A549 (cell line): Measurements from ENCODE around the gene TENT5A. TPM values are rescaled to one million over a fixed set of nuclear protein-coding genes. Genes with fewer than 3 reads are reported as not detected.

Source experiments
- ATAC-seq, 2 experiments: fragments of 200-7000 bp in 1 of 2; fragments of >200 bp in 1 of 2; cut with Nextera tagmentation in 1 of 2; cut with Tn5 transposase in 1 of 2; 3 replicates each; pipeline versions ENCODE4 v1.8.0 to v1.9.1; 2018 to 2020; ENCODE audit warnings: mild to moderate bottlenecking in 1 of 2, moderate library complexity in 1 of 2
- CTCF ChIA-PET: fragments of 300-600 bp; sonication (Branson Sonifier 250); formaldehyde crosslinking; extraction: SDS; loops from one replicate; lab custom pipeline; 2021; ENCODE audit warnings: antibody characterized with exemption, inconsistent platforms; lab: Yijun Ruan, JAX
- POLR2A ChIA-PET: fragments of 350-600 bp; formaldehyde crosslinking; extraction: SDS; loops from one replicate; lab custom pipeline; 2021; ENCODE audit warnings: antibody characterized with exemption, inconsistent platforms; lab: Yijun Ruan, JAX
- DNase-seq, 2 experiments: peaks; one replicate each; pipeline versions ENCODE4 v3.0.0 to v3.0.0-alpha.2; 2011 to 2016; ENCODE audit warnings: low read depth in 1 of 2, low spot score in 1 of 2
- FAIRE-seq: peaks from 2 replicates; lab custom pipeline; 2011; peaks lifted over from hg19 to GRCh38; lab: Jason Lieb, UNC
- H3K27ac ChIP-seq, 2 experiments: fragments of >200 bp; sonication (Bioruptor Twin); formaldehyde crosslinking; 3 replicates each; pipeline ENCODE4 v1.5.1; 2016 to 2017
- H3K4me1 ChIP-seq: fragments of >200 bp; sonication (Bioruptor Twin); formaldehyde crosslinking; 3 replicates; pipeline ENCODE4 v1.6.1; 2016
- H3K4me2 ChIP-seq: fragments of >200 bp; sonication (Bioruptor Twin); formaldehyde crosslinking; 3 replicates; pipeline ENCODE4 v1.6.1; 2016
- H3K4me3 ChIP-seq: fragments of >200 bp; sonication (Bioruptor Twin); formaldehyde crosslinking; 3 replicates; pipeline ENCODE4 v1.5.1; 2016
- H3K9me3 ChIP-seq: fragments of >200 bp; sonication (Bioruptor Twin); formaldehyde crosslinking; 3 replicates; pipeline ENCODE4 v1.6.1; 2016
- CBX2 ChIP-seq: fragments of 200-600 bp; sonication (generic); IDR thresholded peaks from 2 replicates; pipeline ENCODE4 v1.6.1; 2016; ENCODE audit warnings: low read depth, mild to moderate bottlenecking, borderline replicate concordance
- CBX8 ChIP-seq: fragments of 200-600 bp; sonication (generic); IDR thresholded peaks from 2 replicates; pipeline ENCODE4 v1.6.1; 2016
- CEBPB ChIP-seq, 2 experiments: fragments of >200 bp in 1 of 2; sonication (Bioruptor Twin) in 1 of 2; formaldehyde crosslinking in 1 of 2; IDR thresholded peaks; 2 replicates each; pipeline ENCODE4 v1.6.1; 2012 to 2016
- EHF ChIP-seq: fragments of 250-450 bp; sonication (Bioruptor Pico); IDR thresholded peaks from 2 replicates; pipeline ENCODE4 v1.5.0; 2020; ENCODE audit warnings: mild to moderate bottlenecking
- ESRRA ChIP-seq: fragments of 150-350 bp; IDR thresholded peaks from 2 replicates; pipeline ENCODE4 v1.6.1; 2014; ENCODE audit warnings: mild to moderate bottlenecking, low read length, borderline replicate concordance
- FOXS1 ChIP-seq: fragments of 250-450 bp; sonication (Bioruptor Pico); IDR thresholded peaks from 2 replicates; pipeline ENCODE4 v1.5.0; 2020; ENCODE audit warnings: mild to moderate bottlenecking, moderate library complexity
- HDAC2 ChIP-seq: fragments of 200-600 bp; sonication (generic); IDR thresholded peaks from 2 replicates; pipeline ENCODE4 v1.6.1; 2016
- HOXB5 ChIP-seq: fragments of 250-450 bp; sonication (Bioruptor Pico); IDR thresholded peaks from 2 replicates; pipeline ENCODE4 v1.5.0; 2020; ENCODE audit warnings: mild to moderate bottlenecking, moderate library complexity
- JUNB ChIP-seq: fragments of >200 bp; sonication (Bioruptor Twin); formaldehyde crosslinking; IDR thresholded peaks from 2 replicates; pipeline ENCODE4 v1.6.1; 2016
- MAFK ChIP-seq: fragments of 450-650 bp; IDR thresholded peaks from 2 replicates; pipeline ENCODE4 v1.6.1; 2014; ENCODE audit not compliant: partially characterized antibody
- NFE2L2 ChIP-seq: fragments of 150-350 bp; conservative IDR thresholded peaks from 2 replicates; pipeline ENCODE4 v1.6.1; 2014; ENCODE audit warnings: low read length
- NR3C1 ChIP-seq: fragments of >200 bp; sonication (Bioruptor Twin); formaldehyde crosslinking; IDR thresholded peaks from 3 replicates; pipeline ENCODE4 v1.6.1; 2017
- PHF8 ChIP-seq: fragments of 200-600 bp; sonication (generic); IDR thresholded peaks from 2 replicates; pipeline ENCODE4 v1.6.1; 2016; ENCODE audit warnings: low read depth, mild to moderate bottlenecking, antibody characterized with exemption, moderate library complexity, borderline replicate concordance
- POLR2A ChIP-seq: IDR thresholded peaks from 2 replicates; pipeline ENCODE4 v1.6.1; 2012; ENCODE audit warnings: mild to moderate bottlenecking, low read length
- RAD21 ChIP-seq, 2 experiments: fragments of >200 bp in 1 of 2; sonication (Bioruptor Twin) in 1 of 2; formaldehyde crosslinking in 1 of 2; IDR thresholded peaks in 1 of 2; conservative IDR thresholded peaks in 1 of 2; 2 replicates in 1 of 2; 3 replicates in 1 of 2; pipeline ENCODE4 v1.6.1; 2012 to 2018; ENCODE audit warnings: inconsistent platforms in 1 of 2
- TP53 ChIP-seq: fragments of 250-450 bp; sonication (Bioruptor Pico); IDR thresholded peaks from 2 replicates; pipeline ENCODE4 v1.5.0; 2021; ENCODE audit warnings: mild to moderate bottlenecking, moderate library complexity
- ZC3H11A ChIP-seq: fragments of 450-650 bp; IDR thresholded peaks from 2 replicates; pipeline ENCODE4 v1.6.1; 2014; ENCODE audit warnings: antibody characterized with exemption, mild to moderate bottlenecking
- WGBS: methylation state at CpG from one replicate; pipeline ENCODE4 v1.1.6; 2017; ENCODE audit errors: missing lambda C conversion rate; 5-methylcytosine and 5-hydroxymethylcytosine counted together
- polyA plus RNA-seq, 4 experiments: library from polyadenylated mRNA; depleted of rRNA in 3 of 4; stranded (reverse); fragments of >200 nt; fragmentation: RNase III in 1 of 4; extraction: RNeasy Plus Mini Kit Qiagen cat#74134 plus additional on column Dnase treatment in 1 of 4; gene quantifications; 2 replicates in 3 of 4; 3 replicates in 1 of 4; pipeline ENCODE4 v1.2.3, GENCODE V29; 2011 to 2017
- TF ChIP-seq, protein P1 (sequence below): fragments of 150-350 bp; IDR thresholded peaks from 2 replicates; pipeline ENCODE4 v1.6.1; 2014; ENCODE audit warnings: low read depth, mild to moderate bottlenecking, low read length
- TF ChIP-seq, protein P2 (sequence below): IDR thresholded peaks from 2 replicates; pipeline ENCODE4 v1.6.1; 2012; ENCODE audit warnings: low read depth, borderline replicate concordance
- TF ChIP-seq, protein P3 (sequence below): fragments of >200 bp; sonication (Bioruptor Twin); formaldehyde crosslinking; IDR thresholded peaks from 3 replicates; pipeline ENCODE4 v1.6.1; 2016
- TF ChIP-seq, protein P4 (sequence below): IDR thresholded peaks from 2 replicates; pipeline ENCODE4 v1.6.1; 2012
- TF ChIP-seq, protein P5 (sequence below): fragments of 200-600 bp; sonication (generic); IDR thresholded peaks from 2 replicates; pipeline ENCODE4 v1.6.1; 2016; ENCODE audit warnings: antibody characterized with exemption, mild to moderate bottlenecking, moderate library complexity

TENT5A gene
- polyA plus RNA-seq, 2 of the 4 experiments (the other 2 are of a cell fraction) = 1.1 to 1.8 TPM

DNA sequence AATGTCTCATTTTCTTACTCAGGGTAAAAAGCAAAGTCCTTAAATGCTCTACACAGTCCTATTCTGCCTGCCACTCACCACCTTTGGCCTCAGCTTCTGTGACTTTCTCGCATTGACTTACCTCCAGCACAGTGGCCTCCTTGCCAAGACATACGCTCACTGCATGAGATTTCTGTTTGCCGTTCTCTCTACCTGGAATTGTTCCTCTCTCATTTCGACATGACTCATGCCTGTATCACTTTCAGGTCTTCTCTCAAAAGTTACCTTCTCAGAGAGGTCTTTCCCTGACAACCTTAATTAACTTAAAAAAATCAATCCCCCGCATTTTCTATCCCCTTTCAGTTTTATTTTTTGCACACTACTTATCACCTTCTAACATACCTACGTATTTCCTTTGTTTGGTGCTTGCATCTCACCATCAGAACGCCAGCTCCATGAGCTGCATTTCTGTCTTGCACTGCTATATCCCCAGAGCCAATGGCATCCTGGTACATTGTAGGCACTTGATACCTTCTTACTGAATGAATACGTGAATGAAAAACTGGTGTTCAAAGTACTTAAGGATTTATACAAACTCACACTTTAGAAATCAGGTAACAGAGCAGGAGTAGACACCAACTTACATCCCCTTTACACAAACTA lies 24.5 kb downstream of the TENT5A start (continued):
- TF ChIP-seq, protein P1, sequence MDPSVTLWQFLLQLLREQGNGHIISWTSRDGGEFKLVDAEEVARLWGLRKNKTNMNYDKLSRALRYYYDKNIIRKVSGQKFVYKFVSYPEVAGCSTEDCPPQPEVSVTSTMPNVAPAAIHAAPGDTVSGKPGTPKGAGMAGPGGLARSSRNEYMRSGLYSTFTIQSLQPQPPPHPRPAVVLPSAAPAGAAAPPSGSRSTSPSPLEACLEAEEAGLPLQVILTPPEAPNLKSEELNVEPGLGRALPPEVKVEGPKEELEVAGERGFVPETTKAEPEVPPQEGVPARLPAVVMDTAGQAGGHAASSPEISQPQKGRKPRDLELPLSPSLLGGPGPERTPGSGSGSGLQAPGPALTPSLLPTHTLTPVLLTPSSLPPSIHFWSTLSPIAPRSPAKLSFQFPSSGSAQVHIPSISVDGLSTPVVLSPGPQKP = no peak
- TF ChIP-seq TP53 (CRISPR knock-in tag) = no peak
- TF ChIP-seq FOXS1 (CRISPR knock-in tag) = no peak
- TF ChIP-seq ESRRA = no peak
- no peak for TF ChIP-seq NFE2L2

DNA sequence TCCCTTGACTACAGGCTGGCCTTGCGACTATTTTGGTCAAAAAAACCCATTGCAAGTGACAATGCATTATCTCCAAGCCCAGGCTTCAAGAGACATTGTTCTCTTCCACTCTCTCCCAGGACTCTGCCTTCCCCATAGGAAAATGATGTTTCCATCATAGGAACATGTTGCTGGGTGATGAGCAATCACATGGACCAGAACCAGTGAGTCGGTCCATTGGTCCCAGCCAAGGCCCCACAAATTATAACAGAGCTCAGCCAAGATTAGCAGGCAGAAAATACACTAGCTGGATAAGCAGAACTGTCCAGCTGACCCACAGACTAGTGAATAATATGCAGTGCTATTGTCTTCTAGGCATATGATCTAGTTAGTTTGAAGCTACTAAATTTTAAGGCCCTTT lies 27.4 kb downstream of the TENT5A start:
- FAIRE-seq (no peak), ATAC-seq (no peak), DNase-seq (no peak)
- no peak overlapping the region for H3K4me2 ChIP-seq
- H3K4me3 ChIP-seq = no peak overlapping the region
- WGBS = 41% methylated on average over 2 of the region's 2 CpGs
- CTCF ChIA-PET = no interaction called here
- H3K9me3 ChIP-seq = no peaks in the 10 kb centered on the region
- POLR2A ChIA-PET = no interaction called here
- H3K4me1 ChIP-seq = no peaks in the 10 kb centered on the region
- no peak overlapping the region for H3K27ac ChIP-seq
- TF ChIP-seq NR3C1 = no peak
- no peak for TF ChIP-seq CBX8
- TF ChIP-seq HDAC2 = no peak
- no peak for TF ChIP-seq HOXB5
- no peak for TF ChIP-seq JUNB
- TF ChIP-seq PHF8 = no peak
- no peak for TF ChIP-seq EHF (CRISPR knock-in tag)
- no peak for TF ChIP-seq ZC3H11A
- TF ChIP-seq, protein P2, sequence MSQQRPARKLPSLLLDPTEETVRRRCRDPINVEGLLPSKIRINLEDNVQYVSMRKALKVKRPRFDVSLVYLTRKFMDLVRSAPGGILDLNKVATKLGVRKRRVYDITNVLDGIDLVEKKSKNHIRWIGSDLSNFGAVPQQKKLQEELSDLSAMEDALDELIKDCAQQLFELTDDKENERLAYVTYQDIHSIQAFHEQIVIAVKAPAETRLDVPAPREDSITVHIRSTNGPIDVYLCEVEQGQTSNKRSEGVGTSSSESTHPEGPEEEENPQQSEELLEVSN = no peak
- TF ChIP-seq, protein P3, sequence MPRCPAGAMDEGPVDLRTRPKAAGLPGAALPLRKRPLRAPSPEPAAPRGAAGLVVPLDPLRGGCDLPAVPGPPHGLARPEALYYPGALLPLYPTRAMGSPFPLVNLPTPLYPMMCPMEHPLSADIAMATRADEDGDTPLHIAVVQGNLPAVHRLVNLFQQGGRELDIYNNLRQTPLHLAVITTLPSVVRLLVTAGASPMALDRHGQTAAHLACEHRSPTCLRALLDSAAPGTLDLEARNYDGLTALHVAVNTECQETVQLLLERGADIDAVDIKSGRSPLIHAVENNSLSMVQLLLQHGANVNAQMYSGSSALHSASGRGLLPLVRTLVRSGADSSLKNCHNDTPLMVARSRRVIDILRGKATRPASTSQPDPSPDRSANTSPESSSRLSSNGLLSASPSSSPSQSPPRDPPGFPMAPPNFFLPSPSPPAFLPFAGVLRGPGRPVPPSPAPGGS = no peak
- TF ChIP-seq, protein P4, sequence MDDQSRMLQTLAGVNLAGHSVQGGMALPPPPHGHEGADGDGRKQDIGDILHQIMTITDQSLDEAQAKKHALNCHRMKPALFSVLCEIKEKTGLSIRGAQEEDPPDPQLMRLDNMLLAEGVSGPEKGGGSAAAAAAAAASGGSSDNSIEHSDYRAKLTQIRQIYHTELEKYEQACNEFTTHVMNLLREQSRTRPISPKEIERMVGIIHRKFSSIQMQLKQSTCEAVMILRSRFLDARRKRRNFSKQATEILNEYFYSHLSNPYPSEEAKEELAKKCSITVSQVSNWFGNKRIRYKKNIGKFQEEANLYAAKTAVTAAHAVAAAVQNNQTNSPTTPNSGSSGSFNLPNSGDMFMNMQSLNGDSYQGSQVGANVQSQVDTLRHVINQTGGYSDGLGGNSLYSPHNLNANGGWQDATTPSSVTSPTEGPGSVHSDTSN = no peak

DNA sequence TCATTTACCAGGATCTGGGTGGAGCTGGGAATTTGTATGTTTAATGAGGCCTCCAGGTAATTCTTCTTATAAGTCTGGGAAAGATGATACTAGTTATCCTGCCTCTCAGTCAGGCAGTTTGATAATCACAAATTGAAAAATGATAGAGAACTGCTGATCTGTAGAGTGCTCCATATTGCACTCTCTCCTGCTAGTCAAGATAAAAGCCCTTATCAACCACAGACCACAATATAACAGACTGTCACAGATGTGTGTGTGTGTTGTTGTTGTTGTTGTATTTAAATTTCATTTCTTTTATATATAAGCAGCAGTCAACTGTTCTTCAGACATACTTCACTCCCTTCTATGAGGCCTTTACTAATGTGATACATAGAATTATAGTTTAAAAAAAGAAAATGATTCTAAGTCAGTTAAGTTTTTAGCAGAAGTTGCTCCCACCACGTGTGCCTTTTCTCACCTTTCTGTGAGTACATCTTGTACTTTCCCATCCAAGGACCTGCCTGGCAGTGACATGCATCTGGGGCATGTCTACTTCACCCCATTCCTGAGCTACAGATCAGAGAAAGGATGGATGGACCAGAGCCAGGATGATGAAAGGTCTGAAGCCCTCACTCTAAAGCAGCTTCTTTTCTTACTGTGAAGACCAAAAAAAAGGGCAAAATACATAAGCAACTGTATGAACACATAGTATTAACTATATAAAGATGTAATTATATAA lies 29.8 kb downstream of the TENT5A start:
- Histone ChIP-seq H3K4me3 (no peak overlapping the region), H3K9me3 (no peaks in the 10 kb centered on the region), H3K4me1 (no peaks in the 10 kb centered on the region), H3K27ac (no peak overlapping the region), H3K4me2 (no peak overlapping the region)
- no peak for ATAC-seq
- POLR2A ChIA-PET = no interaction called here
- DNase-seq = no peak
- TF ChIP-seq CBX2 = no peak
- TF ChIP-seq, protein P3 = no peak
- TF ChIP-seq POLR2A = no peak
- TF ChIP-seq, protein P5, sequence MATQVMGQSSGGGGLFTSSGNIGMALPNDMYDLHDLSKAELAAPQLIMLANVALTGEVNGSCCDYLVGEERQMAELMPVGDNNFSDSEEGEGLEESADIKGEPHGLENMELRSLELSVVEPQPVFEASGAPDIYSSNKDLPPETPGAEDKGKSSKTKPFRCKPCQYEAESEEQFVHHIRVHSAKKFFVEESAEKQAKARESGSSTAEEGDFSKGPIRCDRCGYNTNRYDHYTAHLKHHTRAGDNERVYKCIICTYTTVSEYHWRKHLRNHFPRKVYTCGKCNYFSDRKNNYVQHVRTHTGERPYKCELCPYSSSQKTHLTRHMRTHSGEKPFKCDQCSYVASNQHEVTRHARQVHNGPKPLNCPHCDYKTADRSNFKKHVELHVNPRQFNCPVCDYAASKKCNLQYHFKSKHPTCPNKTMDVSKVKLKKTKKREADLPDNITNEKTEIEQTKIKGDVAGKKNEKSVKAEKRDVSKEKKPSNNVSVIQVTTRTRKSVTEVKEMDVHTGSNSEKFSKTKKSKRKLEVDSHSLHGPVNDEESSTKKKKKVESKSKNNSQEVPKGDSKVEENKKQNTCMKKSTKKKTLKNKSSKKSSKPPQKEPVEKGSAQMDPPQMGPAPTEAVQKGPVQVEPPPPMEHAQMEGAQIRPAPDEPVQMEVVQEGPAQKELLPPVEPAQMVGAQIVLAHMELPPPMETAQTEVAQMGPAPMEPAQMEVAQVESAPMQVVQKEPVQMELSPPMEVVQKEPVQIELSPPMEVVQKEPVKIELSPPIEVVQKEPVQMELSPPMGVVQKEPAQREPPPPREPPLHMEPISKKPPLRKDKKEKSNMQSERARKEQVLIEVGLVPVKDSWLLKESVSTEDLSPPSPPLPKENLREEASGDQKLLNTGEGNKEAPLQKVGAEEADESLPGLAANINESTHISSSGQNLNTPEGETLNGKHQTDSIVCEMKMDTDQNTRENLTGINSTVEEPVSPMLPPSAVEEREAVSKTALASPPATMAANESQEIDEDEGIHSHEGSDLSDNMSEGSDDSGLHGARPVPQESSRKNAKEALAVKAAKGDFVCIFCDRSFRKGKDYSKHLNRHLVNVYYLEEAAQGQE = no peak
- TF ChIP-seq RAD21 (conservative IDR thresholded peaks at IDR 0.05 in 1 of 2, IDR thresholded peaks at IDR 0.05 in 1 of 2) = no peak
- no peak for TF ChIP-seq MAFK
- no peak for TF ChIP-seq CBX8
- TF ChIP-seq CEBPB (IDR thresholded peaks at IDR 0.05) = no peak
- no peak for TF ChIP-seq NR3C1
- CTCF ChIA-PET = no interaction called here
- FAIRE-seq = no peak
- WGBS = 0% methylated on average over 1 of the region's 1 CpG
